ENCODE results near the gene SORCS1.

SORCS1 gene

GRCh38 chr10:106557053-106557452 lies 607.5 kb downstream of the SORCS1 start:
- CTCF ChIA-PET: interaction anchor here (0.7 kb wide), 1 partner anchor 52 kb away, joined by 3 read pairs; no protein-coding TSS in a partner anchor
- POLR2A ChIA-PET: no interaction called here
- no peak for DNase-seq (ENCODE audit: extremely low spot score)
- TF ChIP-seq L3MBTL2 (conservative IDR thresholded peaks at IDR 0.05) (no peak), ELF4 (IDR thresholded peaks at IDR 0.05) (no peak), NFRKB (IDR thresholded peaks at IDR 0.05) (no peak), CTBP1 (IDR thresholded peaks at IDR 0.05; ENCODE audit: borderline replicate concordance) (no peak), PKNOX1 (IDR thresholded peaks at IDR 0.05) (no peak), LEF1 (IDR thresholded peaks at IDR 0.05; ENCODE audit: borderline replicate concordance) (no peak), SUZ12 (IDR thresholded peaks at IDR 0.05) (no peak), TARDBP (IDR thresholded peaks at IDR 0.05) (no peak), FOXM1 (IDR thresholded peaks at IDR 0.05; ENCODE audit: borderline replicate concordance) (no peak), ARNT (IDR thresholded peaks at IDR 0.05) (no peak), SP1 (IDR thresholded peaks at IDR 0.05) (no peak), HDGF (IDR thresholded peaks at IDR 0.05; ENCODE audit: borderline replicate concordance) (no peak), FOXK2 (IDR thresholded peaks at IDR 0.05) (no peak), BHLHE40 (IDR thresholded peaks at IDR 0.05; ENCODE audit: borderline replicate concordance) (no peak)

- CTCF ChIA-PET: no interaction called here
- no peak for TF ChIP-seq LEF1 (IDR thresholded peaks at IDR 0.05; ENCODE audit: borderline replicate concordance)
- TF ChIP-seq BHLHE40 (IDR thresholded peaks at IDR 0.05; ENCODE audit: borderline replicate concordance): no peak
- TF ChIP-seq FOXA1 (IDR thresholded peaks at IDR 0.05): no peak
- no peak for TF ChIP-seq NFRKB (IDR thresholded peaks at IDR 0.05)
- no peak for TF ChIP-seq HDGF (IDR thresholded peaks at IDR 0.05; ENCODE audit: borderline replicate concordance)
- TF ChIP-seq FOXM1 (IDR thresholded peaks at IDR 0.05; ENCODE audit: borderline replicate concordance): no peak
- TF ChIP-seq L3MBTL2 (conservative IDR thresholded peaks at IDR 0.05): no peak
- no peak for TF ChIP-seq SP1 (IDR thresholded peaks at IDR 0.05)
- no peak for TF ChIP-seq FOXK2 (IDR thresholded peaks at IDR 0.05)
- peak; percentile 20 for DNase-seq (ENCODE audit: extremely low spot score)
Measured at GRCh38 chr10:106555599-106555998, 608.9 kb downstream of the SORCS1 start.

GRCh38 chr10:106551501-106552062 lies 612.9 kb downstream of the SORCS1 start:
- CTCF ChIA-PET: no interaction called here
- no peak for DNase-seq (ENCODE audit: extremely low spot score)
- POLR2A ChIA-PET: no interaction called here
- TF ChIP-seq PKNOX1 (IDR thresholded peaks at IDR 0.05) (no peak), CTBP1 (IDR thresholded peaks at IDR 0.05; ENCODE audit: borderline replicate concordance) (no peak), FOXA1 (IDR thresholded peaks at IDR 0.05) (no peak), ARNT (IDR thresholded peaks at IDR 0.05) (no peak), ZNF384 (IDR thresholded peaks at IDR 0.05) (no peak), FOXM1 (IDR thresholded peaks at IDR 0.05; ENCODE audit: borderline replicate concordance) (no peak), ELF4 (IDR thresholded peaks at IDR 0.05) (no peak), TARDBP (IDR thresholded peaks at IDR 0.05) (no peak), SUZ12 (IDR thresholded peaks at IDR 0.05) (no peak), HDGF (IDR thresholded peaks at IDR 0.05; ENCODE audit: borderline replicate concordance) (no peak), BHLHE40 (IDR thresholded peaks at IDR 0.05; ENCODE audit: borderline replicate concordance) (no peak), LEF1 (IDR thresholded peaks at IDR 0.05; ENCODE audit: borderline replicate concordance) (no peak), L3MBTL2 (conservative IDR thresholded peaks at IDR 0.05) (no peak), NFRKB (IDR thresholded peaks at IDR 0.05) (no peak), SP1 (IDR thresholded peaks at IDR 0.05) (no peak), FOXK2 (IDR thresholded peaks at IDR 0.05) (no peak)

More at GRCh38 chr10:106555599-106555998, 608.9 kb downstream of the SORCS1 start:
- POLR2A ChIA-PET: no interaction called here

GRCh38 chr10:106548832-106549231 lies 615.7 kb downstream of the SORCS1 start:
- CTCF ChIA-PET: no interaction called here

GRCh38 chr10:106547047-106547635 lies 617.4 kb downstream of the SORCS1 start:
- POLR2A ChIA-PET: no interaction called here
- no peak for TF ChIP-seq PKNOX1 (IDR thresholded peaks at IDR 0.05)
- TF ChIP-seq NFRKB (IDR thresholded peaks at IDR 0.05): no peak
- no peak for TF ChIP-seq FOXK2 (IDR thresholded peaks at IDR 0.05)
- TF ChIP-seq ARNT (IDR thresholded peaks at IDR 0.05): no peak
- TF ChIP-seq CTBP1 (IDR thresholded peaks at IDR 0.05; ENCODE audit: borderline replicate concordance): no peak
- TF ChIP-seq BHLHE40 (IDR thresholded peaks at IDR 0.05; ENCODE audit: borderline replicate concordance): no peak
- TF ChIP-seq SP1 (IDR thresholded peaks at IDR 0.05): no peak
- TF ChIP-seq FOXM1 (IDR thresholded peaks at IDR 0.05; ENCODE audit: borderline replicate concordance): no peak
- no peak for TF ChIP-seq HDGF (IDR thresholded peaks at IDR 0.05; ENCODE audit: borderline replicate concordance)
- no peak for TF ChIP-seq TARDBP (IDR thresholded peaks at IDR 0.05)
- TF ChIP-seq ZNF384 (IDR thresholded peaks at IDR 0.05): no peak
- no peak for TF ChIP-seq L3MBTL2 (conservative IDR thresholded peaks at IDR 0.05)
- no peak for TF ChIP-seq LEF1 (IDR thresholded peaks at IDR 0.05; ENCODE audit: borderline replicate concordance)
- no peak for TF ChIP-seq SUZ12 (IDR thresholded peaks at IDR 0.05)
- CTCF ChIA-PET: no interaction called here
- DNase-seq (ENCODE audit: extremely low spot score): no peak

More at GRCh38 chr10:106548832-106549231, 615.7 kb downstream of the SORCS1 start:
- POLR2A ChIA-PET: no interaction called here
- TF ChIP-seq ELF4 (IDR thresholded peaks at IDR 0.05): no peak
- no peak for TF ChIP-seq BHLHE40 (IDR thresholded peaks at IDR 0.05; ENCODE audit: borderline replicate concordance)
- no peak for TF ChIP-seq ZNF384 (IDR thresholded peaks at IDR 0.05)
- TF ChIP-seq FOXK2 (IDR thresholded peaks at IDR 0.05): no peak
- no peak for TF ChIP-seq HDGF (IDR thresholded peaks at IDR 0.05; ENCODE audit: borderline replicate concordance)
- TF ChIP-seq FOXM1 (IDR thresholded peaks at IDR 0.05; ENCODE audit: borderline replicate concordance): no peak
- TF ChIP-seq LEF1 (IDR thresholded peaks at IDR 0.05; ENCODE audit: borderline replicate concordance): no peak
- TF ChIP-seq NFRKB (IDR thresholded peaks at IDR 0.05): no peak
- no peak for TF ChIP-seq SUZ12 (IDR thresholded peaks at IDR 0.05)
- no peak for TF ChIP-seq ARNT (IDR thresholded peaks at IDR 0.05)
- TF ChIP-seq L3MBTL2 (conservative IDR thresholded peaks at IDR 0.05): no peak
- TF ChIP-seq PKNOX1 (IDR thresholded peaks at IDR 0.05): no peak
- TF ChIP-seq FOXA1 (IDR thresholded peaks at IDR 0.05): no peak
- no peak for TF ChIP-seq SP1 (IDR thresholded peaks at IDR 0.05)
- no peak for TF ChIP-seq CTBP1 (IDR thresholded peaks at IDR 0.05; ENCODE audit: borderline replicate concordance)
- TF ChIP-seq TARDBP (IDR thresholded peaks at IDR 0.05): no peak
- DNase-seq (ENCODE audit: extremely low spot score): no peak

All from HEK293T (cell line).